Hematopoietic multipotent progenitor cell treated with erythropoietin and hydrocortisone succinate and interleukin-3 and kit ligand, for 8 days (in vitro differentiated cells): Measurements from ENCODE around the gene SIRPB2.
A peak's percentile ranks its signal among the peaks of the same experiment; 100 is the strongest.

ENCODE experiments used
- DNase-seq: peaks from one replicate; pipeline ENCODE4 v3.0.0-alpha.2; 2015

SIRPB2 gene

GRCh38 chr20:1469925-1470571, 21.2 kb downstream of the SIRPB2 start:
- peak; percentile 86 for DNase-seq

- DNase-seq = no peak
These were observed 21.8 kb downstream of the SIRPB2 start for GRCh38 chr20:1469306-1469905.

- DNase-seq = no peak
These were observed 23.0 kb downstream of the SIRPB2 start for GRCh38 chr20:1468117-1468624.

GRCh38 chr20:1467355-1468116, 23.7 kb downstream of the SIRPB2 start:
- peak; percentile 88 for DNase-seq

- DNase-seq = no peak
These were observed 24.2 kb downstream of the SIRPB2 start for GRCh38 chr20:1467082-1467354.

GRCh38 chr20:1466211-1467081, 24.8 kb downstream of the SIRPB2 start, which contains the start of gene NSFL1C:
NSFL1C (minus strand) TSS chr20:1466849; CDS start chr20:1466824, 25 bp downstream.
- DNase-seq = peak; percentile 89

GRCh38 chr20:1465470-1466210, 25.6 kb downstream of the SIRPB2 start:
- DNase-seq = no peak

- peak; percentile 13 for DNase-seq
These were observed 27.1 kb downstream of the SIRPB2 start for GRCh38 chr20:1463971-1464570.

- DNase-seq = no peak
These were observed 28.4 kb downstream of the SIRPB2 start for GRCh38 chr20:1462834-1463233.

- DNase-seq = no peak
These were observed 29.2 kb downstream of the SIRPB2 start for GRCh38 chr20:1462001-1462400.

GRCh38 chr20:1460275-1460674, 30.9 kb downstream of the SIRPB2 start:
- no peak for DNase-seq

- no peak for DNase-seq
These were observed 33.2 kb downstream of the SIRPB2 start for GRCh38 chr20:1457992-1458391.

- DNase-seq = no peak
These were observed 34.9 kb downstream of the SIRPB2 start for GRCh38 chr20:1456300-1456699.

- DNase-seq = no peak
These were observed 40.2 kb downstream of the SIRPB2 start for GRCh38 chr20:1450926-1451491.

- DNase-seq = no peak
These were observed 41.9 kb downstream of the SIRPB2 start for GRCh38 chr20:1449370-1449769.

- no peak for DNase-seq
These were observed 43.1 kb downstream of the SIRPB2 start for GRCh38 chr20:1448081-1448620.

GRCh38 chr20:1446536-1446935, 44.7 kb downstream of the SIRPB2 start:
- no peak for DNase-seq

- no peak for DNase-seq
These were observed 48.1 kb downstream of the SIRPB2 start for GRCh38 chr20:1443085-1443484.

GRCh38 chr20:1442304-1442703, 48.9 kb downstream of the SIRPB2 start:
- DNase-seq = no peak

- no peak for DNase-seq
These were observed 50.1 kb downstream of the SIRPB2 start for GRCh38 chr20:1441133-1441532.

GRCh38 chr20:1440024-1440423, 51.2 kb downstream of the SIRPB2 start:
- peak; percentile 48 for DNase-seq
